HG03521 (cell line): ENCODE data around the gene CREBZF.
"Not testable (repeated sequence)": the region's sequence is repeated elsewhere in the genome, so short reads cannot be mapped to it uniquely, and the experiment has no call there.

Experiments used
- ATAC-seq: cut with Tn5 transposase; IDR thresholded peaks from one replicate; pipeline ENCODE4 v1.9.1; 2021; ENCODE audit warnings: mild to moderate bottlenecking, moderate library complexity; ENCODE audit not compliant: unreplicated experiment

The CREBZF gene

DNA sequence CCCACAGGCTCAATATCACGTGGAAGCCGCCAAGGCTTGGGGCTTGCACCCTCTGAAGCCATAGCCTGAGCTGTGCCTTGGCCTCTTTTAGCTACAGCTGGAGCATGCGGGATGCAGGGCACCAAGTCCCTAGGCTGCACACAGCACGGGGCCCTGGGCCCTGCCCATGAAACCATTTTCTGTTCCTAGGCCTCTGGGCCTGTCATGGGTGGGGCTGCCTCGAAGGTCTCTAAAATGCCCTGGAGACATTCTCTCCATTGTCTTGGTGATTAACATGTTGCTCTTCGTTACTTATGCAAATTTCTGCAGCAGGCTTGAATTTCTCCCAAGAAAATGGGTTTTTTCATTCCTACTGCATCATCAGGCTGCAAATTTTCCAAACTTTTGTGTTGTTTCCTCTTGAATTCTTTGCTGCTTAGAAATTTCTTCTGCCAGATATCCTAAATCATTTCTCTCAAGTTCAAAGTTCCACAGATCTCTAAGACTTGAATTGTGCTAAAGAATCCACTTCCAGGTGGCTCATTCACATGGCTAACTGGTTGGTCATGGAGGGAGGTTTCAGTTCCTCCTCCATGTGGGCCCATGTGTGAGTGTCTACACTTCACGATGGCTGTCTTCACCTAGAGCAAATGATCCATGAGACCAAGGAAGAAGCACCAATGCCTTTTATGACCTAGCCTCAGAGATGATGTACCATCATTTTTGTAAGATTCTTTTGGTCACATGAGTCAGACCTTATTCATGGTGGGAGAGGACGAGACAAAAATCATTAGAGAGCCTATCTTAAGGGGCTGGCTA lies 7.4 kb upstream of the CREBZF start:
- no peak for ATAC-seq

DNA sequence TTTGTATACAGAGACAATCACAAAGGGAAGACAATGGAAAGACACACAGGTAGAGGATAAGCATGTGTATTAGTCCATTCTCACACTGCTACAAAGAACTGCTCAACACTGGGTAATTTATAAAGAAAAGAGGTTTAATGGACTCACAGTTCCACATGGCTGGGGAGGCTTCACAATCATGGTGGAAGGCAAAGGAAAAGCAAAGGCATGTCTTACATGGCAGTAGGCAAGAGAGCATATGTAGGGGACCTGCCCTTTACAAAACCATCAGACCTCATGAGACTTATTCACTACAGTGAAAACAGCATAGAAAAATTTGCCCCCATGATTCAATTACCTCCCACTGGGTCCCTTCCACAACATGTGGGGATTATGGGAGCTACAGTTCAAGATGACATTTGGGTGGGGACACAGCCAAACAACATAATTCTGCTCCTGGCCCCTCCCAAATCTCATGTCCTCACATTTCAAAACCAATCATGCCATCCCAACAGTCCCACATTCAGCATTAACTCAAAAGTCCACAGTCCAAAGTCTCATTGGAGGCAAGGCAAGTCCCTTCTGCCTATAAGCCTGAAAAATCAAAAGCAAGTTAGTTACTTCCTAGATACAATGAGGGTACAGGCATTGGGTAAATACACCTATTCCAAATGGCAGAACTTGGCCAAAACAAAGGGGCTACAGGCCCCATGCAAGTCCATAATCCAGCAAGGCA lies 6.2 kb upstream of the CREBZF start:
- ATAC-seq: not testable (repeated sequence)

DNA sequence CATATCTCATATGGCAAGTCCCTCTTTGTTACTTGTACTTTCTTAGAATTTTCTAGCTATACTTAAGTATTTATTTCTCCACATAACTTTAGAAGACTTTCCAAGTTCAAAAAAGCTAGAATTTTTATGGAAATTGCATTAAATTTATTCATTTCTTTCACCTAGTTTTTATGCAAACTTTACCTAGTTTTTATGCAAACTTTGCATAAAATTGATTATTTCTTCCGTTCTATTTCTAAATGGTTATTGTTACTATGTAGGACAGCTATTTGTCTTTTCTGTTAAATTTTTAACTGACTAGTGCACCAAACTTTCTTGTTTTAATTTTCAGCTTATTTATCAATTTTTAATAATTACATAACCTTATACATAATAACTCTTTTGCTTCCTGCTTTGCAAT lies 3.2 kb upstream of the CREBZF start:
- no peak for ATAC-seq

DNA sequence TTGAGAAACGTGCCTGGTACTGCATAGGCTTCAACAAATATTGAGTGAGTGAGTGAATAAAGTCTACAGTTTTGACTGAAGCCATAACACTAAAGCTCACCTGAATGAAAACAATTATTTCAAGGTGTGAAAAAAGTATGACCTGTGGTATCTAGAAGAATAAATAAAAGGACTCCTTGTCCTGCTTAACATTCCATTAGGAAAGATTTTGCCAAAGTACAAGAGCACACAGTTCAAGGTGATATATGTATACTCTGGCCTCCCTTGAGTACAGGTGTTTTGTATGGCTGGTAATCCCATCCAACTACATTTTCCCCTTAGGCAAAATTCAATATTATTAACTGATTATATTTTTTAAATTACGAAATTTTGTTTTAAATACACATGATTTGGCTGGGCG lies 1.8 kb upstream of the CREBZF start:
- no peak for ATAC-seq

DNA sequence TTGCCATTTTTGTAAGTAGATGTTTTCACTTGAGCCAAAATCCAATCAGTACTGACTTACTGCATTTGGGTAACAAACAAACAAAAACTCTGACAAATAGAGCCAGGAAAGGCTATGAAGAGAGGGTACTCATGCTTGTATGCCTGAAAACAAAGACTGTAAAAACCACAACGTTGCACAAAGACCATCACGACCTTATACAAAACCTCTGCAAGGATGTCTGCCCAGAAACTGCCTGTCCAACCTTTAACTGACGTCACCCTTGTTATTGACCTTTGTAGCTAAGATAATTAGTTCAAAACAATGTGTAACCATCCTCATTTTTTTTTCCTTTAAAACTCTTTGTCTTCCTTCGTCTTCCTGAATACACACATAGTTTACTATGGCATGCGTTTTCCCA lies 804 bp upstream of the CREBZF start:
- ATAC-seq: no peak

DNA sequence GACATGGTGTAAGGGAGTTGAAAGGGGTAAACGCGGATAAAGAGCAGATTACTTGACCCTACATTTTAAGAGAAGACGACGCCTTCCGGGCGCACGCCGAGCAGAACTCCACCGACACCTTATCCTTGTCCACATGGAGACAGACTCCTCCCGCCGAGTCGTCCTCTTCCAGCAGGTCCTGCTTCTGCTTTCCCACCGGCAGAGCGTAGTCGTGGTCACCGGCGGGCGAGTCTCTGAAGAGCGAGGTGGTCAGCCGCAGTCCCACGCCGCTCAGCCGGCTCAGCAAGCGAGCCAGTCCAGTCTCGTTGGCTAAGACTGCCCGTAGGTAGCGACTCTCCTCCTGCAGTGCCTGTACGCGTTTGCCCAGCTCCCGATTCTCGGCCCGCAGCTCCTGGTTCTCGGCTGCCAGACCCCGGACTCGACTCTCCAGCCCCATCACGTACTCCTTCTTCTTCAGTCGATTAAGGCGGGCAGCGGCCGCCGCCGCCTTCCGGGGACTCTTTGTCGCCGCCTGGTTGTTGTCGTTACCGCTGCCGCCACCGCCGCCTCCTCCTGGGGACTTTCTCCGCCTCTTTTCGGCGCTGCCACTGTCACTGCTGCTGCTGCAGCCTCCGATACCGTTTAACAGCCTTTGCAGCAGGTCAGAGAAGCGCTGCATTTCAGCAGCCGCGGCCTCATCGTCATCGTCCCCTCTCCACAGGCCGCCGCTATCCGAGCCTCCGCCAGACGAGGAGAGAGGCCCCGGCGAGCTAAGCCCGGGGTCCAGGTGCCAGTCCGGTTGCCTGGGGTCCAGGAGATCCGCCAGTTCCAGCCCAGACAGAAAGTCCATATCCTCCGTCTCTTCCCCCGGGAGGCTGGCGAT lies 945 bp downstream of the CREBZF start:
- peak; percentile 72 for ATAC-seq

DNA sequence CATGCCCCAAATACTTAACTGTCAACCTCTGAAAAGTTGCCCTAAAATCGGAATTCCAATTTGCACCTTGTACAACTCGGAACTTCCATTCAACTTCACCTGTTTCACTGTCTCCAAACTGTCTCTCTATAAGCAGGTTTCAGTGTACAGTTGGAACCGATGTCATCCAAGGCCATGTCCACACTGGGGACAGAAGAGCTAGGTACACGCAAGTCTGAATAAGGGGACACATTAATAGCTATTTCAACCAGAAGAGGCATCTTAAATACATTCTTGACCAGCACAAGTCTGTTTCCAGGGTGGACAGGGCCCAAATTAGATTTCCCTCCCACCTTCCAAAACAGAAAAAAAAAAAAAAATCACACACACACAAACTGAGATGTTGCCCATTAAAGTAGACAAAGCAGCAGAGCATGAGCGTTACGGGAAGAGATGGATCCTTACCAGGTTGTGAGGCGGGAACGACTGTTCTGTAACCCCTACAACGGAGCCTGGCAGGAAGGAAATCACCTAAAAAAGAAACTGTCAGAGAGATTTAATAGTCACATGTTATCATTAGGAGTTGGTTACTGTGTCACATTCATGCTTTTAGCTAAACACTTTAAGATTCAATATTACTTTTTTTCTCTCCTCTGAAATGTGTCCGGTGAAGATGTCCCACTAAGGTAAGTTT lies 1.7 kb downstream of the CREBZF start:
- ATAC-seq: no peak

DNA sequence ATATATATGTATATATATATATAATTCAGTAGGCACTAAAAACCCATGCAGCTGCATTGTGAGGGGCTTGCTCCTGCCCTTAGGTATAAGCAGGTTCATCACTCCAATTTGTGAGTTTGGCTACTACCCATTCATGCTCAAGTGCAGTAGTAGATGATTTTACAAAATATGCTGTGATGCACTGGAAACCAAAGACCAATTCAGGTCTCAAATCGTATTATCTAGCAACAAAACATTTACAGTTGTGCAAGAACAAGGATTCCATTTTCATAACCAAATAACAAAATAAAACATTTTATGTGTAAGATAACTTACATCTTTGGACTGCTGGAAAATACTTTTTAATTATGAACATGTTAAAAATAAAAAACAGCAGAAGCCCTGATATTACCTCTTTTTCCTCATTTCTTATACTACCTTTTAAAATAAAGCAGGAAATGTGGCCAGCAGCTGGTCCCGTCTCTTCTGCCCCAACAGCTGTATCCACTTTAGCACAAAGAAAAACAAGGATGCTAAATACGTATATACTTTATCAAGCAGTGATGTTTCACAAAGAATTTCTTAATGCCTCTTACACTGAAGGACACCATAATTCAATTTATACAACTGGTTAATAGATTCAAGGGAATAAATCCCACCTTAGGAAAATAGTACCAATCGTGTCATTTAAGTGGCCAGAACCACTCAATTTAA lies 2.8 kb downstream of the CREBZF start:
- no peak for ATAC-seq

DNA sequence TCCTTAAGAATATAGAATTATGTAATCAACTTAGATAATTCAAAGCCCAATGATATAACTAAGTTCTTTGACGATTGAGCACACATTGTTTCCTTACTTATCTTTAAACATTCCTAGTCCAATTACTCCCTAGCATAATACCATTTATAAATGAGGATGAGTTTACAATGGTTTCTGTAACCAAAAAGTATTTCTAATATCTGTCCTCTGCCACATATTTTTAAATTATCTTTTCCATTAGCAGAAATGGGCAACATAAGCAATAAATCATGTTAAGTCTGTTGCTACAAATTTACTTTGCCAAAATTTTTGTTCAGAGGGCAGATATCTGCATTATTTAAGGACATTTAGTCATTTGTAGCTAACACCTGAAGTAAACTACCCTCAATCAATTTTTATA lies 6.7 kb downstream of the CREBZF start:
- no peak for ATAC-seq

DNA sequence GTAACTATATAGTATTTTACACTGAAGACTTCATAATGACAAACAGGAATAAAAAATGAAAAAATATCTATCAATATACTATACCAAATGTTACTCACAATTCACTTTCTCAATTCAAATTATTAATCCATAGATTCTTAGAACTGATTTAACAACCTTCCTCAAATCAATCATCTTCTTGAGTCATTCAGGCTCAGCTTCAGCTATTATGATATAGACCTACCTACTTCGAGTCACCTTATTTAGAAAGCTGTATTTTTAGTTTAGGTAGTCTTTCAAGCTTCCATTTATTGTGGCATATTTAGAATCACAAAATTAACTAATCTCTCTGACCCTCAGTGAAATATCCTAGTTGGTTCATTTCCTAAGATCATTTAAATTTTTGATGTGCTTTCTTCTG lies 8.2 kb downstream of the CREBZF start:
- ATAC-seq: no peak

DNA sequence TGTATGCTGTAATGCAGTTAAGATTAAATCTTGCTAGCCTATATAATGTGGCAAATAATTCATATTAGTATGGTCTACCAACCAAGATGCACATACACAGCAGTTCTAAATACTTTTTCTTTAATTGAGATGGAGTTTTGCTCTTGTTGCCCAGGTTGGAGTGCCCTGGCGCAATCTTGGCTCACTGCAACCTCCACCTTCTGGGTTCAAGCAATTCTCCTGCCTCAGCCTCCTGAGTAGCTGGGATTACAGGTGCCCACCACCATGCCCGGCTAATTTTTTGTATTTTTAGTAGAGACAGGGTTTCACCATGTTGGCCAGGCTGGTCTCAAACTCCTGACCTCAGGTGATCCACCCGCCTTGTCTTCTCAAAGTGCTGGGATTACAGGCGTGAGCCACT lies 10.6 kb downstream of the CREBZF start:
- not testable (repeated sequence) for ATAC-seq

DNA sequence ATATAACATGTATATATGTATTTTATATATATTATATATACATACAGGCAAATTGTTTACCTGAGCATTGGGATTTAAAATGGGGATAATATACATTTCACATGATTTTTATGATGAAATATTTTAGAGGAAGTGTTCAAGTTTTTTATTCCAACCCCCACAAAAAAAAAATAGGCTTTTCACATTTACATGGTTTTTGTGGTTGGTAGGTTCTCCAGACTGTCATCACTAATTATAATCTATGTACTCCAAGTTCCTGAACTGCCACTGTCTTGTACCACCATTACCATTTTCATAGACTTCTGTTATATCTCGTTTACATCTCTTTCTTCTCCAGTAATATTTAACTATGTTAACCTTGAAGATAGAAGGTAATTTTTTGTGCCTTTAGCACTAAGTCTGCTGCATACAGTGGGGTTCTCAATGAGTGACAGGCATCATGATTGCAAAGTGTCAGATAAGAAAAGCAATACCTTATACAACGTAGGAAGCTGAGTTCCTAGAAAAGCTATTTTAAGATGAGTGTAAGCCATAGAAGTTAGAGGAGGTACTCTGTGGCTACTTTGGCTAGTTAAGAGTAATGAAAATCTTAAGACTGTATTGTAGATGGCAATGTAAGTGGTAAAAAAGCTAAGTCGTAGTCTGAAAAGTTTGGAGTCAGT lies 12.0 kb downstream of the CREBZF start:
- ATAC-seq: no peak

DNA sequence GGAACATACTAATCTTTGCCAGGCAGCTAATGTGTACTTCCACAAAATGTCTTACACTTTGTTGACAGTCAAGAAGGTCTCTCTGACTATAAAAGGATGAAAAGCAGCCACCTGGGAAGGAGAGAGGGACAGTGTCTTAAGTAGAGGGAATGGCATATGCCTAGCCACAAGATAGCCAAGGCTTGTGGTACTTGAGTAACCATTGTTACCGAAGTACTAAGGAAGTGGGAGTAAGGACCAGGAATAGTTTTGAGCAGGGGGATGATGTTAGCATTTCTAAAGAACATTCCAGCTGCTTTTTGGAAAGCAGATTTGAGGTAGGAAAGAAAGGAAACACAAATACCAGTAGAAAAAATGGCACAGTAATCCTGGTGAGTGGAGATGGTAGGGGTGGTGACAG lies 13.8 kb downstream of the CREBZF start:
- no peak for ATAC-seq

DNA sequence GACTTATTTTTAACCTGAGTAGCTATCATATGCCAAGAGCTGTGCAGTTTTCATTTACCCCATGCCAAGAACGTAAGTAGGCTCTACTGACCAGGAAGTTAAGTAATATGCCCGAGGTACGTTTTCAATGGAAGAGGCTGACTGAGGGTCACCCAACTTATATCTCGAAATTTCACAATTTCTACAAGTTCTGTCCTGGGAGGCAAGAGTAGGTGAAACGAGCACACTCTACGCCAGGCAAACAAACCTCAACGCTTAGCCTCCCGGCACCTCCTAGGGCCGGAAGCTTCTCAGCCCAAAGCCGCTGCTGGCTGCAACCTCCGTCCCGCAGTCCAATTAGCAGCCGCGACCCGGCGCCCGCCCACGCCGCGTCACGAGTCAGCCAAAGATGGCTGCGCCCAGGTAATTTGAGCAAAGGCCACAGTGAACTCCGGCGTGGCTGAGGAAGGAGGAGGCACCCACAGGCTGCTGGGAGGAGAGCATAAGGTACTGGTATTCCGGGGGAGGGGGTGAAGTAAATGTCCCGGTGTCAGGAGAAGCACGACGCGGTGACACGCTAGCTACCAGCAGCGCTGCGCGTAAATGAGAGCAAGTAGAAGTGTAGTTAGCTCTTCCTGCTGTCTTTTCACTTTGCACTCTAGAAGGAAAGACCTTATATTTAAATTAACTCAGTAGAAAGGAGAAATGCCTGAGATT lies 17.2 kb downstream of the CREBZF start, which contains the start of gene TMEM126A:
TMEM126A (plus strand) TSS at position 364 of the 696 bp plus-strand sequence. CDS start 2,289 bp downstream, outside the sequence.
- ATAC-seq: peak; percentile 99

DNA sequence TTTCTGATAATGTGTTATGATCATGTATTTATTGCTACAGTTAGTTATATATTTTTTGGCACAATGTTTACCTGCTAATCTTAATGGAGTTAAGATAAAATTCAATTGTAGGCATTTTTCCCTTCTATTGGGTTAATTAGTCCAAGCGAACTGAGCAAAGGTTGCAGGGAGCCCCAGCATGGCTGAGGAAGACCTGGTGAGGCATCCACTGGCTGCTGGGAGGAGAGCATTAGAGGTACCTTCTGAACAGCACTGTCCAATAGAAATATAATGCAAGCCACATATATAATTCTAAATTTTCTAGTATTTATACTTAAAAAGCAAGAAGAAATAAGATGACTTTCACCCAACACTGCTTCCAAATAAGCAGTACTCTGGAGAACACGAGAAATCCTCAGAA lies 17.9 kb downstream of the CREBZF start:
- ATAC-seq: no peak

DNA sequence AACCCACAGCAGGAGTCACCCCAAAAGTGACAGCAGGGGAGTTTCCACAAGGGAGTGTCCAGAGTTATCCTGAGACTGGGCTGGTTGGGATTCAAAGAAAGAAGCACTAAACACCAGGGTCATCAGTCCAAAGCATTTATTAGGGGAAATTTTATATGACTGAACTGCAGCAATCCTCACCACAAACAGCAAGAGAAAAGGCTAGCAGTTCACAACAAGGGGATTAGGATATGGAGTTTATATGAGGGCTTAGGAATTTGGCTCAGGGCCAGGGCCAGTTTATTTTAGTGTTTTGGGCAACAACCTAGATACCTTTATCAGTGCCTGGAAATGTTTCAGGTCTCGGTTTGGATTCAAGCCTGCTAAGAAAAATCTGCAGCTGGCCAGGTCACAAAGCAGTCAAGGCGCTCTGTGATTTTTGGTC lies 21.7 kb downstream of the CREBZF start:
- no peak for ATAC-seq

DNA sequence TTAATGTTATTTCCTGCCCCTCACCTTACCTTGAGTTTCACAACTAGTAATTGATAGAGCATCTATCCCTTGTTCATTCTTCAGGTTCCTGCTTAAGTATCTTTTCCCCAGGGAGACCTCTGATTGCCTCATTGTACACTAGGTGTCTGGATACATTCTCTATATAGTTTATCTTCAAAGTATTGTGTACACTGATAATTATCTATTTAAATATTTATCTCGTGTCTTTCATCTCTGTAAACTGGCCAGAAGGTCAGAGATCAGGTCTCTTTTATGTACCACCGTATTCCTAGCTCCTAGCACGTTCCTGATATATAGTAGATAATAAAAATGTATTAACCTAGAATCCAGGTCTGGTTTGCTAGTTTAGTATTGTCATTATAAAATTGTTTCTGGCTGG lies 30.2 kb downstream of the CREBZF start:
- ATAC-seq: no peak

DNA sequence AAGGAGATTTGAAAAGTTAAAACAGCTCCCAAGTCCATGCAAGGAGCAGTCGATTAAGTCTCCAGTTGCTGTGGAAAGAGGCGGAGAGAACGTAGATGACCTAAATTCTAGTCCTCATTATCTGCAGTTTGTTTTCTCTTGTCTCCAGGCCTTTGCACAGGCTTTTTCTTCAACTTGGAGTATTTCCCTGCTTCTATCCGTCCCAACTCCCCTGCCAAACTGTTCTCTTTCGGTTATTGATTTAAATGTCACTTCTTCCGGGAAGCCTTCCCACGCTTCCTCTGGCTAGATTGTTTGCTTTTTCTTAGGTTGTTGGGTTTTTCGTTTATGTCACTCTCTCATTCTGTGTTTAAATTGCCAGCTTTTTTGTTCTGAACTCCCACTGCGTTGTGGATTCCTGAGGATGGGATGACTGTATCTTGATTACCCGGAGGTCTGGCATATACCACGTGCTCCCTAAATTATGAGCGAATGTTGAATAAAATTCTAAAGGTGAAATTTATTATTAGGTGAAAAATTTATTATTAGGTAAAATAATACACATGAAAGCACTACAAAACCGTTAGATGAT lies 36.1 kb downstream of the CREBZF start:
- peak; percentile 12 for ATAC-seq
